ENCODE data around the gene DXO.

The DXO gene

GRCh38 chr6:31943742-31944141 lies 28.2 kb downstream of the DXO start:
- TF ChIP-seq FOXP2 (optimal IDR thresholded peaks at IDR 0.05; ENCODE audit: borderline replicate concordance, extremely low read depth, extremely low read length, insufficient read depth) (no peak), TAF1 (IDR thresholded peaks at IDR 0.05; ENCODE audit: borderline replicate concordance, insufficient read depth, low read length) (no peak), REST (IDR thresholded peaks at IDR 0.05; ENCODE audit: insufficient read depth in 1 of 2, low read depth in 2 of 2, low read length in 2 of 2) (no peak), SIN3A (IDR thresholded peaks at IDR 0.05; ENCODE audit: borderline replicate concordance, insufficient read depth, low read length) (no peak), POLR2AphosphoS5 (IDR thresholded peaks at IDR 0.05; ENCODE audit: low read depth, low read length) (no peak)

GRCh38 chr6:31940256-31940664 lies 31.7 kb downstream of the DXO start:
- TF ChIP-seq TAF1 (IDR thresholded peaks at IDR 0.05; ENCODE audit: borderline replicate concordance, insufficient read depth, low read length) (no peak), FOXP2 (optimal IDR thresholded peaks at IDR 0.05; ENCODE audit: borderline replicate concordance, extremely low read depth, extremely low read length, insufficient read depth) (no peak)

- TF ChIP-seq TAF1 (IDR thresholded peaks at IDR 0.05; ENCODE audit: borderline replicate concordance, insufficient read depth, low read length) (no peak), SIN3A (IDR thresholded peaks at IDR 0.05; ENCODE audit: borderline replicate concordance, insufficient read depth, low read length) (no peak), REST (IDR thresholded peaks at IDR 0.05; ENCODE audit: insufficient read depth in 1 of 2, low read depth in 2 of 2, low read length in 2 of 2) (no peak), POLR2AphosphoS5 (IDR thresholded peaks at IDR 0.05; ENCODE audit: low read depth, low read length) (no peak), FOXP2 (optimal IDR thresholded peaks at IDR 0.05; ENCODE audit: borderline replicate concordance, extremely low read depth, extremely low read length, insufficient read depth) (no peak)
Measured at GRCh38 chr6:31935823-31936222, 36.1 kb downstream of the DXO start.

- TF ChIP-seq FOXP2 (optimal IDR thresholded peaks at IDR 0.05; ENCODE audit: borderline replicate concordance, extremely low read depth, extremely low read length, insufficient read depth), result no peak
- TF ChIP-seq SIN3A (IDR thresholded peaks at IDR 0.05; ENCODE audit: borderline replicate concordance, insufficient read depth, low read length), result no peak
- no peak for TF ChIP-seq POLR2AphosphoS5 (IDR thresholded peaks at IDR 0.05; ENCODE audit: low read depth, low read length)
- TF ChIP-seq REST (IDR thresholded peaks at IDR 0.05; ENCODE audit: insufficient read depth in 1 of 2, low read depth in 2 of 2, low read length in 2 of 2), result no peak
- no peak for TF ChIP-seq TAF1 (IDR thresholded peaks at IDR 0.05; ENCODE audit: borderline replicate concordance, insufficient read depth, low read length)
Measured at GRCh38 chr6:31935021-31935420, 36.9 kb downstream of the DXO start.

DNA sequence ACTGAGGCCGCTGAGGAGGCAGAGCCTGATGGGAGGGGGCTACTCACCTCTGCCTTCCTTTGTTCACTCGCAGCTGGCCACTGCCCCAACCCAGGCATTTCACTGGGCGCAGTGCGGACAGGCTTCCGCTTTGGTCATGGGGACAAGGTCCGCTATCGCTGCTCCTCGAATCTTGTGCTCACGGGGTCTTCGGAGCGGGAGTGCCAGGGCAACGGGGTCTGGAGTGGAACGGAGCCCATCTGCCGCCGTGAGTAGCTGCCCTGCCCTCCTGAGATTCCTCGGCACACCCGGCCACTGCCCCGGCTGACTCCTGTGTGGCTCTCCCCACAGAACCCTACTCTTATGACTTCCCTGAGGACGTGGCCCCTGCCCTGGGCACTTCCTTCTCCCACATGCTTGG lies 38.4 kb downstream of the DXO start:
- TF ChIP-seq TAF1 (IDR thresholded peaks at IDR 0.05; ENCODE audit: borderline replicate concordance, insufficient read depth, low read length) (no peak), FOXP2 (optimal IDR thresholded peaks at IDR 0.05; ENCODE audit: borderline replicate concordance, extremely low read depth, extremely low read length, insufficient read depth) (no peak), POLR2AphosphoS5 (IDR thresholded peaks at IDR 0.05; ENCODE audit: low read depth, low read length) (no peak)

DNA sequence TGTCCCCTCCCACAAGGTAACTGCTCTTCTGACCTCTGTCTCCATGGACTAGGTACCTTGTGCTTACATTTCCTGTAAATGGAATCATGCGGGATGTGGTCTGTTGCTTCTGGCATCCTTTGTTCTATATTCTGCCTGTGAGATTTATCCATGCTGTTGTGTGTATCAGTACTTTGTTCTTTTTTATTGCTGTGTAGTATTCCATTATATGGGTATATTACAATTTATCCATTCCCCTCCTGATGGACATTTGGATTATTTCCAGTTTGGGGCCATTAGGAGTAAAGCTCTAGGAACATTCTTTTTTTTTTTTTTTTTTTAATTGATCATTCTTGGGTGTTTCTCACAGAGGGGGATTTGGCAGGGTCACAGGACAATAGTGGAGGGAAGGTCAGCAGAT lies 41.0 kb downstream of the DXO start:
- no peak for TF ChIP-seq SIN3A (IDR thresholded peaks at IDR 0.05; ENCODE audit: borderline replicate concordance, insufficient read depth, low read length)
- TF ChIP-seq TAF1 (IDR thresholded peaks at IDR 0.05; ENCODE audit: borderline replicate concordance, insufficient read depth, low read length), result no peak
- no peak for TF ChIP-seq FOXP2 (optimal IDR thresholded peaks at IDR 0.05; ENCODE audit: borderline replicate concordance, extremely low read depth, extremely low read length, insufficient read depth)
- no peak for TF ChIP-seq POLR2AphosphoS5 (IDR thresholded peaks at IDR 0.05; ENCODE audit: low read depth, low read length)
- no peak for TF ChIP-seq REST (IDR thresholded peaks at IDR 0.05; ENCODE audit: insufficient read depth in 1 of 2, low read depth in 2 of 2, low read length in 2 of 2)

All from PFSK-1 (cell line).